Jurkat, Clone E6-1 (cell line): ENCODE measurements around the gene ZNF580.

Experiments
- DNase-seq: peaks from one replicate; pipeline ENCODE4 v3.0.0-alpha.2; 2011; ENCODE audit warnings: low read depth, low spot score
- H3K4me3 ChIP-seq: 2 replicates; pipeline ENCODE4 v1.5.1; 2011; ENCODE audit warnings: mild to moderate bottlenecking, low read length, control low read depth, moderate library complexity

Gene ZNF580

GRCh38 chr19:55605207-55605636, 35.6 kb upstream of the ZNF580 start:
- peak; percentile 95 for DNase-seq
- peak overlapping the region; percentile 91 for H3K4me3 ChIP-seq

- peak within 1 kb of the TSS; percentile 91 for H3K4me3 ChIP-seq
- DNase-seq = peak; percentile 73
Observed at GRCh38 chr19:55605637-55606470, 34.9 kb upstream of the ZNF580 start, which contains the start of gene ZNF865. Gene ZNF865, plus strand, starts transcription at chr19:55605647. Its CDS starts 7,972 bp downstream, at chr19:55613619.

GRCh38 chr19:55606471-55606787, 34.4 kb upstream of the ZNF580 start:
- H3K4me3 ChIP-seq = peak overlapping the region; percentile 91

GRCh38 chr19:55606817-55607216, 34.0 kb upstream of the ZNF580 start:
- H3K4me3 ChIP-seq = peak overlapping the region; percentile 91
- DNase-seq = no peak

More at GRCh38 chr19:55606471-55606787, 34.4 kb upstream of the ZNF580 start:
- DNase-seq = no peak

GRCh38 chr19:55609326-55609725, 31.5 kb upstream of the ZNF580 start:
- H3K4me3 ChIP-seq = no peak overlapping the region
- no peak for DNase-seq

- H3K4me3 ChIP-seq = no peak overlapping the region
- DNase-seq = no peak
Observed at GRCh38 chr19:55611300-55611982, 29.4 kb upstream of the ZNF580 start.

- H3K4me3 ChIP-seq = no peak overlapping the region
- no peak for DNase-seq
Observed at GRCh38 chr19:55611983-55612645, 28.7 kb upstream of the ZNF580 start.

GRCh38 chr19:55613396-55613795, 27.4 kb upstream of the ZNF580 start:
- DNase-seq = no peak
- H3K4me3 ChIP-seq = no peak overlapping the region

GRCh38 chr19:55613930-55614710, 26.7 kb upstream of the ZNF580 start:
- no peak overlapping the region for H3K4me3 ChIP-seq
- no peak for DNase-seq

GRCh38 chr19:55614711-55615542, 25.9 kb upstream of the ZNF580 start:
- H3K4me3 ChIP-seq = no peak overlapping the region
- DNase-seq = no peak

- no peak overlapping the region for H3K4me3 ChIP-seq
- DNase-seq = no peak
Observed at GRCh38 chr19:55615543-55616394, 25.0 kb upstream of the ZNF580 start.

- no peak for DNase-seq
- no peak overlapping the region for H3K4me3 ChIP-seq
Observed at GRCh38 chr19:55616395-55616875, 24.4 kb upstream of the ZNF580 start.

- DNase-seq = no peak
- H3K4me3 ChIP-seq = no peak overlapping the region
Observed at GRCh38 chr19:55617426-55617825, 23.4 kb upstream of the ZNF580 start.

GRCh38 chr19:55618426-55618825, 22.4 kb upstream of the ZNF580 start:
- no peak overlapping the region for H3K4me3 ChIP-seq
- no peak for DNase-seq

- no peak for DNase-seq
Observed at GRCh38 chr19:55619286-55619685, 21.5 kb upstream of the ZNF580 start.

GRCh38 chr19:55620410-55621204, 20.2 kb upstream of the ZNF580 start:
- peak; percentile 85 for DNase-seq
- H3K4me3 ChIP-seq = no peak overlapping the region

More at GRCh38 chr19:55619286-55619685, 21.5 kb upstream of the ZNF580 start:
- no peak overlapping the region for H3K4me3 ChIP-seq
